ENCODE data around the gene FBLN1.
A peak's percentile ranks its signal among the peaks of the same experiment; 100 is the strongest.

FBLN1 gene

DNA sequence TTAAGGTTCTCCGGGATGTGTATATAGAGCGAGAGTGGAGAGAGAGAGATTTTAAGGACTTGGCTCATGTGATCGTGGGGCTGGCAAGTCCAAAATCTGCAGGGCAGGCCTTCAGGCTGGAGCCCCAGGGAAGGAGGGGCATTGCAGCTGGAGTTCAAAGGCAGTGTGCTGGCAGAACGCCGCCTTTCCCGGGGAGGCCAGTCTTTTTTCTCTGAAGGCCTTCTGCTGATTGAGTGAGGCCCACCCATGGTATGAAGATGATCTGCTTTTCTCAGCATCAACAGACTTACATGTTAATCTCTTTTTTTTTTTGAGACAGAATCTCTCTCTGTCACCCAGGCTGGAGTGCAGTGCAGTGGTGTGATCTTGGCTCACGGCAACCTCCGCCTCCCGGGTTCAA, 25.4 kb downstream of the FBLN1 start:
- DNase-seq (ENCODE audit: low read depth), result no peak
- no peak overlapping the region for H3K4me3 ChIP-seq (ENCODE audit: low read length)
- TF ChIP-seq, protein P1, sequence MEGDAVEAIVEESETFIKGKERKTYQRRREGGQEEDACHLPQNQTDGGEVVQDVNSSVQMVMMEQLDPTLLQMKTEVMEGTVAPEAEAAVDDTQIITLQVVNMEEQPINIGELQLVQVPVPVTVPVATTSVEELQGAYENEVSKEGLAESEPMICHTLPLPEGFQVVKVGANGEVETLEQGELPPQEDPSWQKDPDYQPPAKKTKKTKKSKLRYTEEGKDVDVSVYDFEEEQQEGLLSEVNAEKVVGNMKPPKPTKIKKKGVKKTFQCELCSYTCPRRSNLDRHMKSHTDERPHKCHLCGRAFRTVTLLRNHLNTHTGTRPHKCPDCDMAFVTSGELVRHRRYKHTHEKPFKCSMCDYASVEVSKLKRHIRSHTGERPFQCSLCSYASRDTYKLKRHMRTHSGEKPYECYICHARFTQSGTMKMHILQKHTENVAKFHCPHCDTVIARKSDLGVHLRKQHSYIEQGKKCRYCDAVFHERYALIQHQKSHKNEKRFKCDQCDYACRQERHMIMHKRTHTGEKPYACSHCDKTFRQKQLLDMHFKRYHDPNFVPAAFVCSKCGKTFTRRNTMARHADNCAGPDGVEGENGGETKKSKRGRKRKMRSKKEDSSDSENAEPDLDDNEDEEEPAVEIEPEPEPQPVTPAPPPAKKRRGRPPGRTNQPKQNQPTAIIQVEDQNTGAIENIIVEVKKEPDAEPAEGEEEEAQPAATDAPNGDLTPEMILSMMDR (conservative IDR thresholded peaks at IDR 0.05; ENCODE audit: low read length), result no peak

DNA sequence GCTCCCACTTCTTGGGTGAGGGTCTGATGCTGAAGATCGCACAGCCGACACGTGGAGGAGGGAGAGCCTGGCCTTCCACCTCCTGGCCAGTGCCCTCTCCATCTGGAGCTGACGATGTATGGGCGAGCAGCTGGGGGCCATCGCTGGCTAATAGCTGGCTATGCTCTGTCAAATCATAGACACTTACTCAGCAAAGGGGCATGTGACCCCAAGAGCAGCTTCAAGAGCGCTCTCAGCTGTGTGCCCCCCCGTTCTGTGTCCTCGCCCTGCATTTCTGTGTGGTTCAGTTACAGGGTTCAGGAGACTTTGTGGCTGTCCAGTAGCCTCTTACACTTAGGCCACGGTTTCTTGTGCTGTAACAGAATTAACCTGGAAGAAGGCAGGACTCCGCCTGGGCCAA, 26.4 kb downstream of the FBLN1 start:
- TF ChIP-seq, protein P1 (conservative IDR thresholded peaks at IDR 0.05; ENCODE audit: low read length), result no peak
- no peak overlapping the region for H3K4me3 ChIP-seq (ENCODE audit: low read length)
- no peak for DNase-seq (ENCODE audit: low read depth)

DNA sequence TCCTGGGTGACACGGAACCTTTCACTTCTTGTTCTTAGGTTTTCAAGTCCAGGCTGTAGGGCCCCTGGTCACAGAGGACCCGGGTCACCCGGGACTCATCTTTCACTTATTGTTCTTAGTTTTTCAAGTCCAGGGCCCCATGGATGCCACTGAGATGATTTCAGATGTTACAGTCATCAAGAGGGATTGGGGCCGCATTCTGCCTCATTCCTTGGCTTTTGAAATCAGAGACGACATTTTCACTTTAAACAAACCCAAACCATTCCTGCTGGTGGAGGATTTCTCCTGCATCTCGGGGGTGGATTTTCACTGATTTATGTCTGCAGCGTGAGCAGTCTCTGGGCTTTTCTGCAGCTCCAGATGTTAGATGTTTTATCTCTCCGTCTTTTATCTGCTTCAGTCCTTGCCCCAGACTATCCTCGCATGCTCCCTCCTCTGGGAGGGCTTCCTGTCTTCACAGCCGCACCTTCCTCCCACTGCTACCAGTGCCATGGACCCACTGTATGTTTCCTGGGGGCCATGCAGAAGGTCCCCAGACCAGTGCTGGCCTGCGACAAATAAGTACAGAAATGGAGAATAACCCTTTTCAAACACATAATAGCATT, 27.4 kb downstream of the FBLN1 start:
- H3K4me3 ChIP-seq (ENCODE audit: low read length), result no peak overlapping the region
- peak; percentile 84 for DNase-seq (ENCODE audit: low read depth)
- TF ChIP-seq, protein P1 (conservative IDR thresholded peaks at IDR 0.05; ENCODE audit: low read length), result no peak

DNA sequence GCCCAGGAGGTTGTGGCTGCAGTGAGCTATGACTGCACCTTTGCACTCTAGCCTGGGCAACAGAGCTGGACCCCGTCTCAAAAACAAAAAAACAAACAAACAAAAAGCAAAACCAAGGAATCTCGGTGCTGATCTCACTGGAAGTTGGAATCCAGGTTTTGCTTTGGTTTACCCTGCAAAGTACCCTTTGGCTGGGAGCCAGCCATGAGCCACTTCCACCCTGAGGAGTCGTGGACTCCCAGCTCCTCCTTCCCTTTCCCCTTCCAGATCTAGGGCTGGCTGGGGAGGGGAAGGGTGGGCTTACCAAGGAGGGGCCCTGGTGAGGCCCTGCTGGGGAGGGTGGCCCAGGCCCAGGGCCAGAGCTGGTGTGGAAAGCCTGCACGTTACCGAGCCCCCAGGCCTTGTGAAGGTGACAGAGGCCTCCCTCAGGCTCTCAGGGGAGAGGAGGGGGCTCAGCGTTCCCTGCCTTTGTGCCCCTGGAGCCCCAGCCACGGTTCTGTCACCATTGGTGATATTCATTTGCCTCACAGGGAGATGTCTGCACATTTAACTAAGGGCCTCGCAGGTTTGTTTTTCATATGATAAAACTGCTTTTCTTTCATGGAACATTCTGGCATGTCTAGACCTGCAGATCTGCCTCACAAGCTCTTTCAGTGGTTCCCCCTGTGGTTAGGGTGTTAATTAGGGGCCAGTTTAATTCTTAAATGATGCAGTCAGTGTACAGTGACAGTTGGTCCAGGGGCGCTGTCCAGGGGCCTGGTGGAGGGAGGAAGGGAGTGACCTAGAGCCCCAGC, 29.0 kb downstream of the FBLN1 start:
- TF ChIP-seq, protein P1 (conservative IDR thresholded peaks at IDR 0.05; ENCODE audit: low read length), result no peak
- DNase-seq (ENCODE audit: low read depth), result no peak
- H3K4me3 ChIP-seq (ENCODE audit: low read length), result no peak overlapping the region

DNA sequence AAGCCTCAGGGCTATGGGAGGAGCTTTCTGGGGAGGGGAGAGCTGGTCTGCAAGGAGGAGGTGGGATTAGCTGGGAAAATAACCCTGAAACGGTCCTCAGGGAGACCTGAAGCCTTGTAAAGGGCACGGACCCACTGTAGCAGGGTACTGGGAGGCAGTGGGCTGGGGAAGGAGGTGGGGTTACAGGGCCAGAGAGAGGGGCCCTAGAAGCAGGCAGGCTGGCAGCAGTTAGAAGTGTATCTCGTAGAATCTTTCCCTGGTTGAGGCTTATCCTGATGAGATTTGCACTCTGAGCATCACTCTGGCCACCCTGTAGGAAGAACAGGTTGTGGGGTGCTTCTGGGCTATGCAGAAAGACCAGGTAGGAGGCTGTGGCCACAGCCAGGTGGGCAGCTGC, 29.6 kb downstream of the FBLN1 start:
- TF ChIP-seq, protein P1 (conservative IDR thresholded peaks at IDR 0.05; ENCODE audit: low read length), result no peak
- no peak overlapping the region for H3K4me3 ChIP-seq (ENCODE audit: low read length)
- no peak for DNase-seq (ENCODE audit: low read depth)

DNA sequence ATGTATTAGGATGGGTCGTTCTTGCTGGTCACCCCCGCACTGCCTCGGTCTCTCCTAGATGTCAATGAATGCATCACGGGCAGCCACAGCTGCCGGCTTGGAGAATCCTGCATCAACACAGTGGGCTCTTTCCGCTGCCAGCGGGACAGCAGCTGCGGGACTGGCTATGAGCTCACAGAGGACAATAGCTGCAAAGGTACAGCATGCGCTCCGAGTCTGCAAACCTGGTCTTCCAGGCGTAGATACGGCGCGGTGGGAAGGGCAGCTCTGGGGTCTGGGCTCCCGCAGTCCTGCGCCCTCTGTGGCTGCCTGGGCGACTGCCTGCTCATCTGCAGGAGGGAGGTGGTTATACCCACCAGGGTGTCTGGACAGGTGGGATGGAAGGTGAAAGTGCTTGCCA, 31.0 kb downstream of the FBLN1 start:
- TF ChIP-seq, protein P1 (conservative IDR thresholded peaks at IDR 0.05; ENCODE audit: low read length), result no peak
- H3K4me3 ChIP-seq (ENCODE audit: low read length), result no peak overlapping the region
- no peak for DNase-seq (ENCODE audit: low read depth)

All from AG10803 (cell line).